Gastroesophageal sphincter (tissue), 4 donors: ENCODE results near the gene ENOX1. TPM values are rescaled to one million over a fixed set of nuclear protein-coding genes. Genes with fewer than 3 reads are reported as not detected.
"Not testable (repeated sequence)": the region's sequence is repeated elsewhere in the genome, so short reads cannot be mapped to it uniquely, and the experiment has no call there.

Experiments used
- ATAC-seq: fragments of 150-250 bp; one replicate; pipeline ENCODE4 v1.9.1; 2016; ENCODE audit warnings: mild to moderate bottlenecking, moderate library complexity
- H3K27ac ChIP-seq, 4 donors: fragments of 200-600 bp; sonication (generic) in 3 of 4; 1 replicate in 3 of 4; 2 replicates in 1 of 4; pipeline ENCODE4 v1.5.1; 2016 to 2019
- H3K27me3 ChIP-seq: fragments of 200-600 bp; sonication (generic); one replicate; pipeline ENCODE4 v1.5.1; 2019
- H3K36me3 ChIP-seq, 2 donors: fragments of 200-600 bp; sonication (generic); one replicate each; pipeline ENCODE4 v1.5.1; 2019; ENCODE audit warnings: control low read depth in 1 of 2
- H3K4me1 ChIP-seq, 3 donors: fragments of 200-600 bp; sonication (generic); 1 replicate in 2 of 3; 2 replicates in 1 of 3; pipeline ENCODE4 v1.5.1; 2016 to 2019; ENCODE audit warnings: control low read depth in 2 of 3
- H3K4me3 ChIP-seq, 2 donors: fragments of 200-600 bp; sonication (generic); one replicate each; pipeline ENCODE4 v1.5.1; 2019; ENCODE audit warnings: mild to moderate bottlenecking in 1 of 2, moderate library complexity in 1 of 2
- H3K9me3 ChIP-seq, 3 donors: fragments of 200-600 bp; sonication (generic); one replicate each; pipeline ENCODE4 v1.5.1; 2017 to 2019; ENCODE audit warnings: control low read depth in 2 of 3
- CTCF ChIP-seq, 4 experiments: fragments of 200-600 bp in 2 of 4; fragments of 450-650 bp in 2 of 4; sonication (generic) in 1 of 4; IDR thresholded peaks; one replicate each; pipeline ENCODE4 v1.5.1; 2017 to 2019; ENCODE audit warnings: antibody characterized with exemption in 4 of 4, mild to moderate bottlenecking in 2 of 4, moderate library complexity in 2 of 4
- EP300 ChIP-seq: sonication (generic); formaldehyde crosslinking; IDR thresholded peaks from one replicate; pipeline ENCODE4 v1.6.1; 2017; ENCODE audit warnings: antibody characterized with exemption, mild to moderate bottlenecking
- POLR2A ChIP-seq, 2 donors: fragments of 450-650 bp; IDR thresholded peaks; one replicate each; pipeline ENCODE4 v1.6.1; 2017; ENCODE audit warnings: antibody characterized with exemption in 2 of 2, mild to moderate bottlenecking in 2 of 2, moderate library complexity in 1 of 2
- POLR2AphosphoS5 ChIP-seq: sonication (generic); formaldehyde crosslinking; IDR thresholded peaks from one replicate; pipeline ENCODE4 v1.6.1; 2017; ENCODE audit warnings: antibody characterized with exemption
- WGBS, 2 donors: methylation state at CpG; one replicate each; pipeline ENCODE4 v1.1.5; 2018; ENCODE audit warnings: low coverage in 1 of 2; 5-methylcytosine and 5-hydroxymethylcytosine counted together
- total RNA-seq, 4 donors: library from RNA; depleted of rRNA; stranded (reverse); fragments of >200 nt; gene quantifications; one replicate each; pipeline ENCODE4 v1.1.0, GENCODE V29; 2016

Gene ENOX1
- total RNA-seq = 10 to 100 TPM in 1 of 4 donors, 1 to 10 TPM in 3; 1.8 to 11.6 (median 9.4) TPM

DNA sequence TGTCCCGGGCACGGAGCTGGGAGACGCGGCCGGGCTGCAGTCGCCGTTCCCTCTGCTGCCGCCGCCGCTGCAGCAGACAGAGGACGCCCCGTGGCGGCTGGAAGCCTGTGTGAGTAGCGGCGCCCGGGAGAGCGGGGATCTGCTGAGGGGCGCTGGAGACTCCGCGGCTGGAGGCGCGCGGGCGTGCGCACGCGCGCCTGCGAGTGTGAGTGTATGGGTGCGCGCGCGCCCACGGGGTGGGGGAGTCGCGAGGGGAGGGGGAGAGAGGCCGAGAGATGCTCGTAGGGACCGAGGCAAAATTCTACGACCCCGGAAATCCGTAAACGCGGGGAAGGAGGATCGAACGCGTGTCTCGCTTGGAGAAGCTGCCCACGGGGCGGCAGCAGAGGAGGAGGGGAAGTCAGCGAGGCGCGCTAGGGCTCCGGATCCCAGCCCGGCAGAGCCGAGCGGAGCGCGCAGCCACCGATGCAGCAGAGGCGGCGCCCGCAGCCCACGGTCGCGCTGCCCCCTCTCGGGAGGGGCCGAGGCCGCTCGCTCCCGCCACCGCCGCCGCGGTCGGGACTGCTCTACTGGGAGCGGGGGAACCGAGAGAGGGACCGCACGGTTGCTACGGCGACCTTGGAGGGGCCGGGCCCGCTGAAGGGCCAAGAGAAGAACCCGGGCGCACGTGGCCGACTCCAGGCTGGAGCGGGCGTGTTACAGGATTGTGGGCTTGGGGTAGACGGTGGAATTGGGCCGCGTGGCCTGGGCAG, at the start of gene ENOX1:
Gene ENOX1 (minus strand): TSS at position 207 of the 752 bp plus-strand sequence.
- 0% methylated on average over 9 of the region's 93 CpGs; no CpG with 5 or more reads in 1 of the 2 donors for WGBS, 2 donors
- Histone ChIP-seq H3K4me1 (peaks cover 3 to 49% (median 3%) of the 10 kb centered on the region in 3 donors), H3K36me3 (no peaks in the 10 kb centered on the region), H3K27ac (peak within 1 kb of the TSS; percentile 86 to 96 (median 90)), H3K4me3 (peak within 1 kb of the TSS; percentile 81 to 83), H3K27me3 (no peaks in the 10 kb centered on the region), H3K9me3 (no peaks in the 10 kb centered on the region)
- ATAC-seq = peak; percentile 71
- TF ChIP-seq POLR2AphosphoS5 = no peak
- TF ChIP-seq CTCF (IDR thresholded peaks at IDR 0.05) = peak in 3 of 4 experiments; percentile 3 to 49 (median 19)
- TF ChIP-seq POLR2A (IDR thresholded peaks at IDR 0.05) = peak in 1 of 2 donors; percentile 24
- no peak for TF ChIP-seq EP300

- WGBS, 2 donors = 87 to 93% methylated on average over 2 of the region's 2 CpGs
- H3K4me1 ChIP-seq = no peaks in the 10 kb centered on the region
- ATAC-seq = no peak
- no peak for TF ChIP-seq POLR2A (IDR thresholded peaks at IDR 0.05)
- no peak for TF ChIP-seq CTCF (IDR thresholded peaks at IDR 0.05)
- no peak for TF ChIP-seq EP300
- TF ChIP-seq POLR2AphosphoS5 = no peak
- no peak overlapping the region for H3K4me3 ChIP-seq
- no peaks in the 10 kb centered on the region for H3K9me3 ChIP-seq
- no peak overlapping the region for H3K27ac ChIP-seq
- H3K36me3 ChIP-seq = no peaks in the 10 kb centered on the region
- no peaks in the 10 kb centered on the region for H3K27me3 ChIP-seq
These were observed 48.9 kb upstream of the ENOX1 start for GRCh38 chr13:43835701-43836100.

DNA sequence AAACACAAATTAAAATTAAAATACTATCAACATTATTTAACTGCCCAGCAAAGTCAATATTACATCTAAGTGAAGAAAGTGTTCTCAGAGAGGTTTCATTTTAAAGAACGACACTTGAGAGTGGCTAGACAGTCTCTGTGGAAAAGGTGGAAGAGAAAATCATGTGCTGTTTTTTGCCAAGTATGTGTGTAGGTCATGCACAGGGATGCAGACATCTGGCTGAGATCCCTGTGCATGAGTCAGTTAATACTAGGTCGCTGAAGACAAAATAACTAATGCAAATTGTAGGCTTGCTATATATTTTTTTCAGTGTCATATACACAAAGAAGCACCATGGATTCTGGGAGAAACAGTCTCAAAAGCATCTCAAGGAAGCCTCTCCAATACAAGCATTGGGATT, 44.3 kb upstream of the ENOX1 start:
- Histone ChIP-seq H3K4me1 (no peaks in the 10 kb centered on the region), H3K36me3 (no peaks in the 10 kb centered on the region), H3K27me3 (no peaks in the 10 kb centered on the region), H3K27ac (no peak overlapping the region), H3K9me3 (no peaks in the 10 kb centered on the region), H3K4me3 (no peak overlapping the region)
- 37 to 56% methylated on average over 2 of the region's 2 CpGs for WGBS, 2 donors
- TF ChIP-seq CTCF (IDR thresholded peaks at IDR 0.05) (no peak), POLR2AphosphoS5 (no peak), POLR2A (IDR thresholded peaks at IDR 0.05) (no peak), EP300 (no peak)
- ATAC-seq = no peak

- H3K9me3 ChIP-seq = no peaks in the 10 kb centered on the region
- no peaks in the 10 kb centered on the region for H3K36me3 ChIP-seq
- WGBS, 2 donors = 48 to 60% methylated on average over 5 of the region's 5 CpGs
- no peak overlapping the region for H3K4me3 ChIP-seq
- H3K27ac ChIP-seq = no peak overlapping the region
- ATAC-seq = peak; percentile 66
- TF ChIP-seq EP300 (no peak), CTCF (IDR thresholded peaks at IDR 0.05) (no peak), POLR2AphosphoS5 (no peak), POLR2A (IDR thresholded peaks at IDR 0.05) (no peak)
- no peaks in the 10 kb centered on the region for H3K4me1 ChIP-seq
- H3K27me3 ChIP-seq = no peaks in the 10 kb centered on the region
These were observed 43.7 kb upstream of the ENOX1 start for GRCh38 chr13:43830497-43830881.

- H3K4me1 ChIP-seq, H3K4me3 ChIP-seq, H3K27ac ChIP-seq, ATAC-seq, H3K36me3 ChIP-seq, H3K9me3 ChIP-seq, H3K27me3 ChIP-seq: not testable (repeated sequence)
- WGBS, 2 donors = 85 to 90% methylated on average over 1 of the region's 1 CpG
These were observed 37.9 kb upstream of the ENOX1 start for GRCh38 chr13:43824656-43825055.
